CD4-positive, alpha-beta T cell (primary cell): ENCODE results near the gene ADGRA1. TPM values are rescaled to one million over a fixed set of nuclear protein-coding genes. Genes with fewer than 3 reads are reported as not detected.

Experiments
- ATAC-seq: fragments of 200-7000 bp; cut with Tn5 transposase; one replicate; pipeline ENCODE4 v1.10.0; 2022; ENCODE audit warnings: mild to moderate bottlenecking; ENCODE audit not compliant: poor library complexity
- CTCF ChIA-PET: fragments of 350-600 bp; sonication (Branson Sonifier 250); formaldehyde crosslinking; loops from one replicate; lab custom pipeline; 2021; ENCODE audit warnings: antibody characterized with exemption, inconsistent platforms; lab: Charles Lee
- POLR2A ChIA-PET: fragments of 350-600 bp; sonication (Branson Sonifier 250); formaldehyde crosslinking; loops from one replicate; lab custom pipeline; 2021; ENCODE audit warnings: antibody characterized with exemption, inconsistent platforms; lab: Charles Lee
- DNase-seq, 14 experiments: peaks; one replicate each; pipeline ENCODE4 v3.0.0-alpha.2; 2013 to 2020; ENCODE audit warnings: mixed read lengths in 2 of 14
- H3K27ac ChIP-seq, 2 donors: one replicate each; pipeline versions ENCODE4 v1.5.1 to v1.7.0; 2013; ENCODE audit warnings: low read length in 2 of 2, low read depth in 1 of 2, mild to moderate bottlenecking in 1 of 2
- H3K27me3 ChIP-seq, 2 experiments: 1 replicate in 1 of 2; 2 replicates in 1 of 2; pipeline versions ENCODE4 v1.6.1 to v1.7.0; 2013; ENCODE audit warnings: low read length in 2 of 2, control low read depth in 1 of 2, mild to moderate bottlenecking in 1 of 2, moderate library complexity in 1 of 2; ENCODE audit not compliant: insufficient read depth in 2 of 2, control insufficient read depth in 1 of 2
- H3K36me3 ChIP-seq: one replicate; pipeline ENCODE4 v1.6.1; 2013; ENCODE audit warnings: low read length, control low read depth; ENCODE audit not compliant: insufficient read depth
- H3K4me1 ChIP-seq: one replicate; pipeline ENCODE4 v1.6.1; 2013; ENCODE audit warnings: low read length, control low read depth; ENCODE audit not compliant: insufficient read depth
- H3K4me3 ChIP-seq: one replicate; pipeline ENCODE4 v1.5.1; 2013; ENCODE audit warnings: mild to moderate bottlenecking, low read length, moderate library complexity
- H3K9me3 ChIP-seq, 2 experiments: 1 replicate in 1 of 2; 2 replicates in 1 of 2; pipeline versions ENCODE4 v1.6.1 to v1.7.0; 2013; ENCODE audit warnings: low read length in 2 of 2, mild to moderate bottlenecking in 2 of 2, control low read depth in 1 of 2, moderate library complexity in 1 of 2; ENCODE audit not compliant: control insufficient read depth in 1 of 2, insufficient read depth in 1 of 2
- H3K27ac Mint-ChIP-seq: one replicate; pipeline ENCODE4 v1.8.0; 2020; ENCODE audit warnings: mixed read lengths
- H3K27me3 Mint-ChIP-seq: one replicate; pipeline ENCODE4 v1.8.0; 2021; ENCODE audit warnings: mixed read lengths
- H3K36me3 Mint-ChIP-seq: one replicate; pipeline ENCODE4 v1.8.0; 2021; ENCODE audit warnings: low read depth, mixed read lengths
- H3K4me1 Mint-ChIP-seq: one replicate; pipeline ENCODE4 v1.8.0; 2021; ENCODE audit warnings: low read depth, mixed read lengths
- H3K4me3 Mint-ChIP-seq: one replicate; pipeline ENCODE4 v1.8.0; 2020; ENCODE audit warnings: mild to moderate bottlenecking, mixed read lengths
- H3K9me3 Mint-ChIP-seq: one replicate; pipeline ENCODE4 v1.8.0; 2020; ENCODE audit warnings: mixed read lengths
- CTCF ChIP-seq: fragments of 200-600 bp; IDR thresholded peaks from one replicate; pipeline ENCODE4 v1.8.0; 2022; ENCODE audit warnings: antibody characterized with exemption, mild to moderate bottlenecking
- intact Hi-C, 2 experiments: fragments of 100-400 bp; cut with DNase I in 1 of 2; cut with micrococcal nuclease in 1 of 2; formaldehyde crosslinking; loops; one replicate each; pipeline versions ENCODE4 v1.15.1 to v1.9.0; 2023 to 2025; cut with DNase I, micrococcal nuclease
- total RNA-seq, 174 experiments: library from RNA in 2 of 174; stranded (reverse) in 2 of 174; gene quantifications; one replicate each; pipeline ENCODE4 v1.2.3 and lab custom pipeline; 2021 to 2026

ADGRA1 gene
- total RNA-seq, 2 experiments from 2014 or later, result not detected

- Mint-ChIP-seq H3K4me3 (no peak overlapping the region), H3K36me3 (no peaks in the 10 kb centered on the region), H3K27me3 (peaks cover 21% of the 10 kb centered on the region), H3K4me1 (no peaks in the 10 kb centered on the region), H3K9me3 (no peaks in the 10 kb centered on the region), H3K27ac (no peak overlapping the region)
- H3K27ac ChIP-seq, result no peak overlapping the region
- CTCF ChIA-PET, result no interaction called here
- TF ChIP-seq CTCF, result no peak
- POLR2A ChIA-PET, result no interaction called here
- H3K36me3 ChIP-seq, result no peaks in the 10 kb centered on the region
- no peaks in the 10 kb centered on the region for H3K27me3 ChIP-seq
- no peak for ATAC-seq
- no peak overlapping the region for H3K4me3 ChIP-seq
- no peaks in the 10 kb centered on the region for H3K4me1 ChIP-seq
- no peak for DNase-seq
- intact Hi-C loops, result no loop called here
- H3K9me3 ChIP-seq, result peaks cover 0 to 17% of the 10 kb centered on the region in 2 experiments
These were observed 5.6 kb downstream of the ADGRA1 start for GRCh38 chr10:133093291-133093690.

GRCh38 chr10:133094286-133094685 is 6.6 kb downstream of the ADGRA1 start:
- Mint-ChIP-seq H3K27me3 (peaks cover 18% of the 10 kb centered on the region), H3K36me3 (no peaks in the 10 kb centered on the region), H3K9me3 (no peaks in the 10 kb centered on the region), H3K4me3 (no peak overlapping the region), H3K4me1 (no peaks in the 10 kb centered on the region), H3K27ac (no peak overlapping the region)
- no peaks in the 10 kb centered on the region for H3K36me3 ChIP-seq
- ATAC-seq (no peak), DNase-seq (no peak)
- no peak overlapping the region for H3K27ac ChIP-seq
- peaks cover 0 to under 1% of the 10 kb centered on the region in 2 experiments for H3K27me3 ChIP-seq
- intact Hi-C loops, result no loop called here
- no peak for TF ChIP-seq CTCF
- no peaks in the 10 kb centered on the region for H3K4me1 ChIP-seq
- H3K4me3 ChIP-seq, result no peak overlapping the region
- ChIA-PET POLR2A (no interaction called here), CTCF (no interaction called here)
- H3K9me3 ChIP-seq, result peaks cover 0 to 11% of the 10 kb centered on the region in 2 experiments

- Mint-ChIP-seq H3K4me1 (no peaks in the 10 kb centered on the region), H3K27ac (no peak overlapping the region), H3K27me3 (peaks cover 14% of the 10 kb centered on the region), H3K36me3 (no peaks in the 10 kb centered on the region), H3K9me3 (no peaks in the 10 kb centered on the region), H3K4me3 (no peak overlapping the region)
- intact Hi-C loops, result no loop called here
- DNase-seq (no peak), ATAC-seq (no peak)
- Histone ChIP-seq H3K4me1 (no peaks in the 10 kb centered on the region), H3K27me3 (peaks cover 0 to 2% of the 10 kb centered on the region in 2 experiments), H3K27ac (no peak overlapping the region), H3K36me3 (no peaks in the 10 kb centered on the region), H3K9me3 (peaks cover 0 to 11% of the 10 kb centered on the region in 2 experiments), H3K4me3 (no peak overlapping the region)
- TF ChIP-seq CTCF, result no peak
- ChIA-PET CTCF (no interaction called here), POLR2A (no interaction called here)
These were observed 7.1 kb downstream of the ADGRA1 start for GRCh38 chr10:133094866-133095265.
